HG02938 (cell line): Measurements from ENCODE around the gene MOAP1.
"Not testable (repeated sequence)": the region's sequence is repeated elsewhere in the genome, so short reads cannot be mapped to it uniquely, and the experiment has no call there.

Experiments
- ATAC-seq: cut with Tn5 transposase; IDR thresholded peaks from one replicate; pipeline ENCODE4 v1.9.1; 2021; ENCODE audit warnings: mild to moderate bottlenecking, moderate library complexity; ENCODE audit not compliant: unreplicated experiment

The MOAP1 gene

GRCh38 chr14:93184391-93185348 is at the start of gene MOAP1, which contains the start of gene LYSET:
MOAP1 (minus strand) TSS chr14:93184897; CDS start chr14:93184242, 655 bp downstream.
LYSET (plus strand) TSS chr14:93185317; CDS start chr14:93185406, 89 bp downstream.
- ATAC-seq = peak; percentile 72

DNA sequence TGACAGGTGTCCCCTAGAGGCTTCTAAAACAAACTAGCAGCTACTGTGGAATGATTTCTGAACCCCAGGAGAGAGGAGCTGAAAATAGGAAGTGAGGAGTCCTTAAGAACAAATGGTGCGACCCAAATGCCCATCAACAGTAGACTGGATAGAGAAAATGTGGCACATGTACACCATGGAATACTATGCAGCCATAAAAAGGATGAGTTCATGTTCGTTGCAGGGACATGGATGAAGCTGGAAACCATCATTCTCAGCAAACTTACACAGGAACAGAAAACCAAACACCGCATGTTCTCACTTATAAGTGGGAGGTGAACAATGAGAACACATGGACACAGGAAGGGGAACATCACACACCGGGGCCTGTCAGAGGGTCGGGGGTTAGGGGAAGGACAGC is 48.4 kb upstream of the MOAP1 start:
- ATAC-seq = not testable (repeated sequence)

- ATAC-seq = no peak
These were observed 47.5 kb upstream of the MOAP1 start for GRCh38 chr14:93232159-93232558.

DNA sequence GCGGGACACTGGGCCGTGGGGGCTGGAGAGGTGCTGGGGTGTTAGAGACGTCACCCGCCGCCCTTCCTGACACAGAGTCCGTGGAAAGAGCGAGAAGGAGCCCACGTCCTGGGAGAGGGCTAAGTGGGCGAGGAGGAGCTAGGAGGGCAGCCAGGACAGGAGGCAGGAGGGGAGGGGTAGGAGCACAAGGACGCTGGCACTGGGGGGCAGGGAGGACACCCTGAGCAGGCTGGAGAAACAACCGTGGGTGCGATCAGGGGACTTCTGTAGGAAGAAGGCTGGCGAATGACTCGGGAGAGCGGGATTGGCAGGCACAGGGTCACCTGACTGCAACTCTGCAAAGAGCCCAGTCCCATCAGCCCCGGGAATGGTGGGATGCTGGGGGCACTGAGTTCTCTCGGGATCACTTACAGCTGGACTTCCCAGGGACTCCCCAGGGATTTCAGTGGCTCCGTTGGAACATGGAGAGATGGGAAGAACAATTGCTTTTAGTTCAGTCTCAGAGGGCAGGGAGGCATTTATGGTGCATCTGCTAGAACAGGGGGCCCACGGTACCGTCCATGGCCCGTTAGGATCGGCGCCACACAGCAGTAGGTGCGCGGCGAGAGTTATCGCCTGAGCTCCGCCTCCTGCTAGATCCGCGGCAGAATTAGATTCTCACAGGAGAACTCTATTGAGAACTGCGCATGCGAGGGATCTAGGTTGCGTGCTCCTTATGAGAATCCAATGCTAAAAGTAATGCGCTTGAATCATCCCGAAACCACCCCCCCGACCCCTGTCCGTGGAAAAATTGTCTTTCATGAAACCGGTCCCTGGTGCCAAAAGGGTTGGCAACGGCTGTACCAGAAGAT is 46.7 kb upstream of the MOAP1 start:
- no peak for ATAC-seq

DNA sequence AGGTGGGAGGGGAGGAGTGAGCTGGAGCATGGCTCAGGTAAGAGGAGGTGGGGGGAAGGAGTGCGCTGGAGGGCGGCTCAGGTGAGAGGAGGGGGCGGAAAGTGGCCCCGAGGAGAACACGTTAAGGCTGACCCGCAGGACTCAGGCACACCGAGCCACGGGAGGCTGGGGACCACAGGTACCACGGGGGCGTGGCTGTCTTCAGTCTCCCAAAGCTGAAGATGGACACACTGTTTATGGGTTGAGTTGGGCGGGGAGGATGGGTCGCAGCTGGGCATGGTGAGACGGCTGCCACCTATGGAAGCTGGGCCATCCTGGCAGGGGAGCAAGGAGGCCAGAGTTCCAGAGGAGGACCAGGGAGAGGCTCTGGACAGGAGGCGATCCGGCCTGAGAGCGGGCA is 45.8 kb upstream of the MOAP1 start:
- ATAC-seq = no peak

- no peak for ATAC-seq
These were observed 43.9 kb upstream of the MOAP1 start for GRCh38 chr14:93228550-93228949.

DNA sequence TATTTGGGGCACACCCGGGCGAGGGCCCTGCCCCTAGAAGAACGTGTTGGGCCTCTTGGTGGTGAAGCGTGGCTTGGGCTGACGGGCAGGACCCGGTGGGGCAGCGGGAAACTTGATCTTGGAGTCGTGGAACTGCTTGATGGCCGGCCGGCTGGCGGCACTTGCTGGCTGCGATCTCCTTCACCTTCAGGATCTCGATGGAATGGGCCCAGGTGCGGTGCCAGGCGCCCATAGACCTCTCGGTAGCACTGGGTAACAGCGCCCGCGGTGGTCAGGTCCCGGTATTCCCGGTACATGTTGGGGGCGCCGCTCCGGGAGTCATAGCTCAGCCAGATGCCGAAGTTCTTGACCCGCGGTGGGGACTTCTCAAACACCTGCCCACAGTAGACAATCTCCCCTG is 38.9 kb upstream of the MOAP1 start:
- no peak for ATAC-seq

DNA sequence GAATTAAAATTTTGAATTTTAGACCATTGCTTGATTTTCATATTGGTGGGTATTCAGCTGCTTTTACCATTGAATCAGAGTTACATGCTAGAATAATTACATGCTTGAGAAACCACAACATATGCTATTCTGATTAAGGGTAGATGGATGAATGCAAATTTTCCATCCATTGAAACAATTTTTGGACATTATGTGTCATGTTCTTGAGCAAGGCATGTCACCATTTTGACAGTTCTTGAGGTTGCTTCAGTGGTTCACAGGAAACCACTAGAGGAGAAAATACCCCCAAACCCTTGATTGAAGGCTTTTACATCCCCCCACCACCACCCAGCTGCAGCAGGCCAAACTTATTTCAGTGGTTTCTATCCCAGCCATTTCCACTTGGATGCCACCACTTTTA is 35.8 kb upstream of the MOAP1 start:
- no peak for ATAC-seq

DNA sequence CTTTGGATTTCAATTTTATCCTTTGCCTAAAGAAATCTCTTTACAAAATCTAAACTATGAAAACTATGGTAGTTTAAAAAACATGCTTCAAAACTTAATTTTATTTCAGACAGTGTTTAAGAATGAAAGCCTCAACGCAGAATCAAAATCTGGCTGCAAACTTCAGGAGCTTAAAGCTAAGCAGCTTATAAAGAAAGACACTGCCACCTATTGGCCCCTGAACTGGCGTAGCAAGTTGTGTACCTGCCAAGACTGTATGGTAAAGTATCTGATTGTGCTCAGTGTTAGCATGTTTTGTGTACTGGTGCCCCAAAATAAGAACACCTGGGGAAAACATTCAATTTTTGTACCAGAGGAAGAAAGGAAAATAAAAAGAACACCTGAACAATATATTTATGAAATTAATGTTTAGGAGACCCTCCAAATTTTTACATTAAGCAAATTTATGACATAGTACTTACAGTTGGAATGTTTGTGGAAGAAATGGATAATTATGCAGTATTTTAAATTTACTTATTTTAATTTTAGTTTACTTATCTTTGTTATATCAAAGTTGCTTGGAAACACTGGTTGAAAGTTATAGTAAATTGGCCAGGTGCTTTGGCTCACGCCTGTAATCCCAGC is 34.5 kb upstream of the MOAP1 start:
- ATAC-seq = peak; percentile 59

DNA sequence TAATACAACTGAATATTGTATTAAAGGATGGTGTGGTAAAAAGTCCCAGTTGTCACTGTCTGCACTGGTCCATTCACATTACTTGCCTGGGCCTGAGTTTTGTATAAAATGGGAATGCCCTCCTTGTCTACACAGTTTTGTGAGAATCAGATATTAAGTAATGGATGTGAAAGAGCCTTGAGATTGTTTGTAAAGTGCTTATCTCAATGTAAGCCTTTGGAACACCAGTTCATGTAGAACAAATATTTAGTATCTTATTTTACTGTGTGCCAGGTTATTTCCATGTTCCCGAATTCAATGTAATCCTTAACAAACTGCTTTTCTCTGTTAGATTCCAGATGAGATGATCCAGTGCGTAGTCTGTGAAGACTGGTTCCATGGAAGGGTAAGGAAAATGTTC is 29.9 kb upstream of the MOAP1 start:
- no peak for ATAC-seq

DNA sequence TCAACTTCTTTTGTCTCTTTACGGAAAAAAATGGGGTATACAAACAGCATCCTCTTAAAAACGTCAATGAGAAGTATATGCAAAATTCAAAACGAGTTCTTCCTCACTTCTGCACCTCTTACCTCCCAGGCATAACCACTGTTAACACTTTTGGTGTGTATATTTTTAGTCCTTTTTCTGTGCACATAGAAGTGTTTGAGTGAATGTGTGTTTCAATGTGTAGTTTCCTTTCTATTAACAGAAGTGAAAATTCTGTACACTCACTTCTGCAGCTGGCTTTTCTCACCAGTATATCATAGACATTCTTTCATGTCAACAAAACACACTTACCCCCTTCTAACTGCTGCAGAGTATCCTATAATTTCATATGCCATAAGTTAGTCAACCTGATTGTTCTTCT is 27.7 kb upstream of the MOAP1 start:
- ATAC-seq = peak; percentile 53

DNA sequence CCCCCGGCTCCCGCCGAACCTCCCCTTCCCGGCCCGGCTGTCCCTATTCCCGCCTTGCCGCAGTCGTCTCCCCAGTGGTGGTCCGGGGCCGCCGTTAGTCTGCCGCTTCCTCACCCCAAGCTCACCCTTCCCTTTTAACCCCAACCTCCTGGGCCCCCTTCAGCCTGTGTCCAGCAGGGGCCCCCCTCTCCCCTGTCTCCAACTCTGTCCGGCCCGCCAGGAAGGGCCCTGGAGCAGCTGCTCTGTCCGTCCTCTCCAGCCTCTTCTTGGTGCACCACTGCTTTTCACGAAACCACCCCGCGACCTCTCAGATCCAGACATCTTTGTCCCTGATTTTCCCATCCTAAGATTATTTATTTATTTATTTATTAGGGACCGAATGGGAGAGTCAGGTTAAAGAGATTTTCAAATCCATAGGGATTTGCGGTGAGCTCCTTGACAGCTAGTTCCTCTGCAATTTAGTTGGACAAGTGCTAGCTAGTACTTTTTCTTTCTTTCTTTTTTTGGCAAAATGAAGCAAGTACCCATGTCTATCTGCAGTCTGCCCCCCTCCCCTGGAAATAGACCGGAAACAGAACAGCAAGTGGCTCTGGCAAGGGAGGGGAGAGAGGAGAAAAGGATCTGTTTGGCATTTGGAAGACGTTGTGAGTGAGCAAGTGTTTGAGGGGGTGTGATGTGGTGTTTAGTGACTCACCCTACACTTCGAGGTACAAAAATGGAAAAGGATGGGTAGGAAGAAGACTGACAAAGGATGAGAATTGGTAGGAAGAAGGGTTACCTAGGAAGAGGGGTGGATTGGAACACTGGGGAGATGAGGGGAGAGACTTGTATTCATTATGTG is 23.0 kb upstream of the MOAP1 start:
- ATAC-seq = peak; percentile 39

- peak; percentile 73 for ATAC-seq
These were observed 22.2 kb upstream of the MOAP1 start, which contains the start of the genes GON7 and UBR7 for GRCh38 chr14:93206793-93207467. GON7 (minus strand) TSS chr14:93207065; CDS start chr14:93207037, 28 bp downstream. UBR7 (plus strand) TSS chr14:93207256; CDS start chr14:93207292, 36 bp downstream.

DNA sequence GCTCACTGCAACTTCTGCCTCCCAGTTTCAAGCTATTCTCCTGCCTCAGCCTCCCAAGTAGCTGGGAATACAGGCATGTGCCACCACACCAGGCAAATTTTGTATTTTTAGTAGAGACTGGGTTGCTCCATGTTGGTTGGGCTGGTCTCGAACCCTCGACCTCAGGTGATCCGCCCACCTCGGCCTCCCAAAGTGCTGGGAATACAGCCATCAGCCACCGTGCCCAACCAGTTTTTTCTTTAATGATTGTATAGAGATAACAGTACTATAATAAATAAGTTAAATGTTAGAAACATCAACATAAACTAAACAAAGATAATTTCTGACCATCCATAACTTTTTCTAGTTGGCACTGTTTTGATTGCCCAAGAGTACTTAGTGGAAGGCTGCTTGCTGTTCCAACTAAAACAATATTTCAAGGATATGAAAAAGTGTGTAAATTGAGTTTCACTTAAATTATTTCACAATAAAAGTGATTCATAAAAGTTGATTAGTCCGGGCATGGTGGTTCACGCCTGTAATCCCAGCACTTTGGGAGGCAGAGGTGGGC is 16.5 kb upstream of the MOAP1 start:
- ATAC-seq = no peak

DNA sequence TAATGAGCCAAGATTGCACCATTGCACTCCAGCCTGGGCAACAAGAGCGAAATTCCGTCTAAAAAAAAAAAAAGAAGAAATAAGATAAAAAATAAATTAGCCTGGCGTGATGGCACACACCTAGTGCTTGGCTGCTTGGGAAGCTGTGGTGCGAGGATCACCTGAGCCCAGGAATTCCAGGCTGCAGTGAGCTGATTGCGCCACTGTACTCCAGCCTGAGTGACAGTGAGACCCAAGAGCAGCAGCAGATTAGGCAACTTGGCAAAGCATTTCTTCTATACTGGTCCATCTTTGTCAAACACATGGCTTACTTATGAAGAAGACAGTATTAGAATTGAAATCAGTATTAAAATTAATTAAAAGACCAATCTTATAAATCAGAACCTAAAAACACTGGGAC is 15.9 kb upstream of the MOAP1 start:
- ATAC-seq = no peak

DNA sequence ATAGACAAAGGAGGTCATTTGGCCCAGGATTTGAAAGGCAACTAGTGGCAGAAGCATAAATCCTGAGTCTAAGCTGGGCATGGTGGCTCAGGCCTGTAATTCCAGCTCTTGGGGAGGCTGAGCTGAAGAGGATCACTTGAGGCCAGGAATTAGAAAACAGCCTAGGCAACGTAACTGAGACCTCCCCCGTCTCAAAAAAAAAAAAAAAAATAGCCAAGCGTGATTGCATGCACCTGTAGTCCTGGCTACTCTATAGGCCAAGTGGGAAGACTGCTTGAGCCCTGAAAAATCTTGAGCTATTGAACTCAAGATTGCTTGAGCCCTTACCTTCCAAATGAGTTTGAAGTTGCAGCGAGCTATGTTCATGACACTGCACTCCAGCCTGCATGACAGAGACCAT is 14.3 kb upstream of the MOAP1 start:
- ATAC-seq = no peak

GRCh38 chr14:93195316-93195999 is 10.8 kb upstream of the MOAP1 start:
- ATAC-seq = no peak

- ATAC-seq = no peak
These were observed 2.3 kb upstream of the MOAP1 start for GRCh38 chr14:93186956-93187355.

DNA sequence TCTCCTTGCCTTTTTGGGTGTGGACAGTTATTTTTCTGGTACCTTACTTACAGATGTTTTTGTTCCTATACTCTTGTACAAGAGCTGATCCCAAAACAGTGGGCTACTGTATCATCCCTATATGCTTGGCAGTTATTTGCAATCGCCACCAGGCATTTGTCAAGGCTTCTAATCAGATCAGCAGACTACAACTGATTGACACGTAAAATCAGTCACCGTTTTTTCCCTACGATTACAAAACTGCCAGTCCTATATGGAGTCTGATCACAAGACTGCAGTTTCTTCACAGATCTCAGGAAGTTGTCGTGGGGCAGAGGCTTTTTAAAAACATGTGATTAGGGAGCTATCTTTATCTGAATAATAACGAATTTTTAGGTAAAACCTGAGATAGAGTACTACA is 1.8 kb upstream of the MOAP1 start:
- ATAC-seq = no peak
